Mesodermal cell (in vitro differentiated cells): Measurements from ENCODE around the gene WNK2.
"Not testable (repeated sequence)": the region's sequence is repeated elsewhere in the genome, so short reads cannot be mapped to it uniquely, and the experiment has no call there.

Source experiments
- H3K27ac ChIP-seq: 2 replicates; pipeline ENCODE4 v1.7.0; 2013; ENCODE audit warnings: mild to moderate bottlenecking, low read depth, low read length, moderate library complexity; ENCODE audit not compliant: severe bottlenecking
- H3K36me3 ChIP-seq: 2 replicates; pipeline ENCODE4 v1.7.1; 2013; ENCODE audit warnings: mild to moderate bottlenecking, low read length, moderate library complexity; ENCODE audit not compliant: control insufficient read depth, insufficient read depth
- H3K4me1 ChIP-seq: one replicate; pipeline ENCODE4 v1.7.1; 2013; ENCODE audit warnings: mild to moderate bottlenecking, low read length; ENCODE audit not compliant: insufficient read depth, control insufficient read depth, poor library complexity, severe bottlenecking
- H3K4me3 ChIP-seq: 2 replicates; pipeline ENCODE4 v1.7.0; 2013; ENCODE audit warnings: low read length, control low read depth, mild to moderate bottlenecking; ENCODE audit not compliant: insufficient read depth, poor library complexity, severe bottlenecking; ENCODE audit errors: extremely low read depth
- H3K9me3 ChIP-seq: 2 replicates; pipeline ENCODE4 v1.7.1; 2013; ENCODE audit warnings: mild to moderate bottlenecking, low read length, moderate library complexity; ENCODE audit not compliant: control insufficient read depth
- WGBS, 2 experiments: methylation state at CpG; one replicate each; pipeline ENCODE4 v1.1.5; 2013; ENCODE audit warnings: missing lambda C conversion rate in 2 of 2; ENCODE audit not compliant: insufficient coverage in 2 of 2; 5-methylcytosine and 5-hydroxymethylcytosine counted together

WNK2 gene

GRCh38 chr9:93319992-93320500, 136.1 kb downstream of the WNK2 start:
- 94 to 96% methylated on average over 17 to 18 of the region's 19 CpGs for WGBS, 2 experiments
- H3K9me3 ChIP-seq = no peaks in the 10 kb centered on the region

GRCh38 chr9:93320591-93321219, 136.8 kb downstream of the WNK2 start:
- no peak overlapping the region for H3K27ac ChIP-seq
- no peak overlapping the region for H3K4me3 ChIP-seq
- H3K4me1 ChIP-seq = no peaks in the 10 kb centered on the region
- no peaks in the 10 kb centered on the region for H3K36me3 ChIP-seq
- WGBS, 2 experiments = 80 to 91% methylated on average over 5 to 10 of the region's 11 CpGs
- no peaks in the 10 kb centered on the region for H3K9me3 ChIP-seq

More at GRCh38 chr9:93319992-93320500, 136.1 kb downstream of the WNK2 start:
- H3K36me3 ChIP-seq = no peaks in the 10 kb centered on the region
- no peaks in the 10 kb centered on the region for H3K4me1 ChIP-seq
- H3K27ac ChIP-seq = no peak overlapping the region
- no peak overlapping the region for H3K4me3 ChIP-seq

DNA sequence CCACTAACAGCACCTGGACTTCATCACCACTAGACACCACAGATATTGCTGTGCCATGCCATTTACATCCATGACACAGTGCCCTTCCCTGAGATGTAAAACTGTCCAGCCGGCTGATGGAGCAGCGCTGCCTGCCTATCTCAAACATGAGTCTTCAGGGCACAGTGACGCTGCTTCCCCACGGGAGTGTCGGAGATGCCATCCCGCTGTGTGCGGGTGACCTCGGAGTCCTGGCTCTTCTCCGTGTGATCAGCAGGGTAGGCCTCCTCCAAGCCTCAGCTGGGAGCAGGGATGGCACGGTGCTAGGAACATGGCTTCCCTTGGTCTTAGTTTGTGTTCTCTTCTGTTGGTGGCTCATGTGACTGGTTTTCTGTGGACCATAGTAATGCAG, 137.3 kb downstream of the WNK2 start:
- Histone ChIP-seq H3K9me3 (no peaks in the 10 kb centered on the region), H3K4me1 (no peaks in the 10 kb centered on the region), H3K27ac (no peak overlapping the region), H3K4me3 (no peak overlapping the region), H3K36me3 (no peaks in the 10 kb centered on the region)
- 72 to 100% methylated on average over 7 to 10 of the region's 10 CpGs for WGBS, 2 experiments

DNA sequence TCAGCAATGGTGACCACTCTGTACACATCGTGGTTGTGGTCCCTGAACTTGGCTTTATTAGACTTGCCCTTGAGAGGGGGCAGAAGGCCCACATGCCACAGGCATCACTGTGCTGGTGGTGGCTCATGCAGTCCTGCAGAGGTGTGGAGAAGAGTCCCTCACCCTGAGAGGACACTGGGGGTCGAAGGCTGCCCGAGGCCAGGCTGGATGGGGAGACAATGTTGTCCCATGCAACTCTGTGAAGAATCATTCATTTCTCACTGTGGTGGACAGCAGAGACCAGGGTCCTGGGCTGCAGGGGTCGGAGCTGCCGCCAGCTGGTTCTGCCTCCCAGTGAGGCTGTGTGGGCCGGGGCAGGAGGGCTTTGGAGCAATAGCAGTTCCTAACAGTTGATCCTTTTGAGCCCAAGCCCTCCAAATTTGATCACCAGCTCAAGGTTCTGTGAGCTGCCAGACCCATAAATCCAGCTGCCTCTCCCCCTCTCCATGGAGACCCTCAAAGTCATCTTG, 139.6 kb downstream of the WNK2 start:
- H3K4me1 ChIP-seq, H3K36me3 ChIP-seq, H3K4me3 ChIP-seq, H3K9me3 ChIP-seq, H3K27ac ChIP-seq: not testable (repeated sequence)
- 84% methylated on average over 3 to 4 of the region's 6 CpGs for WGBS, 2 experiments

- no peaks in the 10 kb centered on the region for H3K4me1 ChIP-seq
- no peaks in the 10 kb centered on the region for H3K36me3 ChIP-seq
- 86 to 92% methylated on average over 15 to 17 of the region's 18 CpGs for WGBS, 2 experiments
- no peak overlapping the region for H3K4me3 ChIP-seq
- no peaks in the 10 kb centered on the region for H3K9me3 ChIP-seq
- H3K27ac ChIP-seq = no peak overlapping the region
Observed at GRCh38 chr9:93324191-93324834, 140.4 kb downstream of the WNK2 start.

- Histone ChIP-seq H3K27ac (no peak overlapping the region), H3K9me3 (no peaks in the 10 kb centered on the region), H3K36me3 (no peaks in the 10 kb centered on the region), H3K4me3 (no peak overlapping the region), H3K4me1 (no peaks in the 10 kb centered on the region)
- 86 to 90% methylated on average over 17 to 21 of the region's 22 CpGs for WGBS, 2 experiments
Observed at GRCh38 chr9:93325307-93326035, 141.5 kb downstream of the WNK2 start.

DNA sequence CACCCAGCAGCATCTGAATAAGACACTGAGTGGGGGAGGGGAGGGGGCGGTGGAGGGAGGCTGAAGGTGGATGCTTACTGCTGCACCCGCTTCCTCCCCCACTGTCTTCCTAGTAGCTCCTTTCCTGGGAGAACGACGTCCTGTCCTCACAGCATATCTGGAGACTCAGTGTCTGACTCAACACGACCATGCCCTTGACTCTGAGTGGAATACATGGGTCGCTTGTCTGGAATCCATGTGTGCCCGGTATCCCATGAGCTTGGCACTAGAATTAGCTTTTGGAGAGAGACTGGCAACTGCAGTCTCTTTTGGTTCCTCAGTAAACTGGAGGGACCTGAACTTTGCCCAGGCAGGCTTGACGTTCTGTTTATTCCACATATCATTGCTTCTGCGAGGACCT, 142.1 kb downstream of the WNK2 start:
- WGBS, 2 experiments = 91 to 92% methylated on average over 7 of the region's 9 CpGs

GRCh38 chr9:93326654-93327053, 142.7 kb downstream of the WNK2 start:
- WGBS, 2 experiments = 92 to 96% methylated on average over 13 of the region's 13 CpGs
- Histone ChIP-seq H3K4me3 (no peak overlapping the region), H3K9me3 (no peaks in the 10 kb centered on the region), H3K36me3 (no peaks in the 10 kb centered on the region), H3K4me1 (no peaks in the 10 kb centered on the region), H3K27ac (no peak overlapping the region)

More for the DNA sequence above, 142.1 kb downstream of the WNK2 start:
- Histone ChIP-seq H3K36me3 (no peaks in the 10 kb centered on the region), H3K27ac (no peak overlapping the region), H3K4me3 (no peak overlapping the region), H3K9me3 (no peaks in the 10 kb centered on the region), H3K4me1 (no peaks in the 10 kb centered on the region)

DNA sequence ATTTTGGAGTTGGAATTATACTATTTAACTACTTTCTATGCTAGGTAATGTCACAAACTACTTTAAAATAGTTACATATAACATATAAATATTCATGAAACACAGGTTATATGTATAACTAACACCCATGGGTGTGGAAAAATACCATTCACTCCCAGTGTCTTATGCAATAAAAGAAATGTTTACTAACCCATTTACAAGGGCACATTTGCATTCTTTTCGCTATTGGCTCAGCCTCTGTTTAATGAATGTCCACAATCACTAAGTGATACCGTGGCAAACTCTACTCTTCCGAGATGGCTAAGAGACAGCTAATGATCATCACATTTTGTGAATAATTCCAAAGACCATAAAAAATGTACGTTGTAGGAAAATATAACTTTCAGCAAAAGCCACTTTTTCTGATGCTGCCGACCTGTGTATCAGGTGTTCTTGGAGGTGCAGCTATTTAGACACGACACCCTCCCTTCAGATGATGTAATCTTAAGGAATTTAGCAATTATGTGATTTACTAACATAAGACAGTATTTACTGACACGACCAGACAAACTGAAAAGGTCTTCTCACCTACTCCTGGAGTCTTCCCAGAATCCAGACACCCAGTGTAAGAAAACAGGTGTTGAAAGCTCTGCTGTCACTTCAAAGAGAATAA, 145.8 kb downstream of the WNK2 start:
- no peak overlapping the region for H3K27ac ChIP-seq
- 96 to 100% methylated on average over 1 to 3 of the region's 7 CpGs for WGBS, 2 experiments
- H3K4me3 ChIP-seq = no peak overlapping the region
- H3K36me3 ChIP-seq = no peaks in the 10 kb centered on the region
- H3K4me1 ChIP-seq = no peaks in the 10 kb centered on the region
- no peaks in the 10 kb centered on the region for H3K9me3 ChIP-seq

- WGBS, 2 experiments = 96 to 97% methylated on average over 2 to 3 of the region's 4 CpGs
- no peaks in the 10 kb centered on the region for H3K36me3 ChIP-seq
- H3K27ac ChIP-seq = no peak overlapping the region
- H3K9me3 ChIP-seq = peaks cover 2% of the 10 kb centered on the region
- H3K4me3 ChIP-seq = no peak overlapping the region
- no peaks in the 10 kb centered on the region for H3K4me1 ChIP-seq
Observed at GRCh38 chr9:93332317-93332716, 148.4 kb downstream of the WNK2 start.
